Prostate gland (tissue), 2 donors: ENCODE measurements around the gene AKAP12.

ENCODE experiments used
- CTCF ChIP-seq, 4 experiments: fragments of 200-600 bp in 2 of 4; fragments of 450-650 bp in 2 of 4; sonication (generic) in 2 of 4; IDR thresholded peaks; 1 replicate in 3 of 4; 2 replicates in 1 of 4; pipeline ENCODE4 v1.5.1; 2016 to 2019; ENCODE audit warnings: antibody characterized with exemption in 4 of 4, mild to moderate bottlenecking in 2 of 4, moderate library complexity in 2 of 4
- POLR2A ChIP-seq: fragments of 450-650 bp; IDR thresholded peaks from one replicate; pipeline ENCODE4 v1.6.1; 2016; ENCODE audit warnings: antibody characterized with exemption, mild to moderate bottlenecking
- POLR2AphosphoS5 ChIP-seq: sonication (generic); formaldehyde crosslinking; IDR thresholded peaks from one replicate; pipeline ENCODE4 v1.6.1; 2017; ENCODE audit warnings: antibody characterized with exemption

GRCh38 chr6:151297886-151298285, 58.1 kb downstream of the AKAP12 start:
- TF ChIP-seq CTCF (IDR thresholded peaks at IDR 0.05) = no peak
- no peak for TF ChIP-seq POLR2A
- TF ChIP-seq POLR2AphosphoS5 = no peak
